ENCODE measurements around the gene HLTF.

DNA sequence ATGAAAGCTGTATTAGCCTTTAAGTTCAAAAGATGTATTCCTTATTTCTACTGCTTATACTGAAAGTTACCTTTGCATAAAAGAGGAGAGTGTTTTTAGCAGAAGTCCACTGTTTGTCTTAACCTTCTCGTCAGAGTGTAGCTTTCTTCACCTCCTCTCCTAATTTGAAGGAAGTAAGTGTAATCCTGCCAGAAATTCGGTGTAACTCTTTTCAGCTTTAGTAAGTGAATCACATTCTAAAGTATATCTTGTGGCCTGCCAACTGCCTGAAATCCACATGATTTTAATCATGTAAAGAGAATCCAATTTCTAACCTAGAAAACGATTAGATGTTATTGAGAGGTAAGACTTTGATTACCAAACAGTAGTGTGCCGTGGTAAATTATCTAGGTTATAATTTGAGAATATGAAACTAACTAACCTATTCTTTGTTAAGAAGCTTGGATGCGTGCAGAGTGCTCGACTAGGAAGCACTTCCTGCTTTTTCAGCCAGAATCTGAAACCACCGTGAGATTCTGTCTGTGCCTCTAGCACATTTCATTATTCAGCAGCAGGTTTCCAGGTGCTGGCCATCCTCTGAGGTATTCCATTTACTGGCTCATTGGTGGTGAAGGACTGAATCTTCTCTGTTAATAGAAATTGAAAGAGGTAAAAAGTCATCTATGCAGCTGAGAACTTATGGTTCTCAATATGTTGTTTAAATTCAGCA, 87.5 kb downstream of the HLTF start:
- no peak for TF ChIP-seq EZH2phosphoT487 (IDR thresholded peaks at IDR 0.05; ENCODE audit: unreplicated experiment)
- TF ChIP-seq, protein P1, sequence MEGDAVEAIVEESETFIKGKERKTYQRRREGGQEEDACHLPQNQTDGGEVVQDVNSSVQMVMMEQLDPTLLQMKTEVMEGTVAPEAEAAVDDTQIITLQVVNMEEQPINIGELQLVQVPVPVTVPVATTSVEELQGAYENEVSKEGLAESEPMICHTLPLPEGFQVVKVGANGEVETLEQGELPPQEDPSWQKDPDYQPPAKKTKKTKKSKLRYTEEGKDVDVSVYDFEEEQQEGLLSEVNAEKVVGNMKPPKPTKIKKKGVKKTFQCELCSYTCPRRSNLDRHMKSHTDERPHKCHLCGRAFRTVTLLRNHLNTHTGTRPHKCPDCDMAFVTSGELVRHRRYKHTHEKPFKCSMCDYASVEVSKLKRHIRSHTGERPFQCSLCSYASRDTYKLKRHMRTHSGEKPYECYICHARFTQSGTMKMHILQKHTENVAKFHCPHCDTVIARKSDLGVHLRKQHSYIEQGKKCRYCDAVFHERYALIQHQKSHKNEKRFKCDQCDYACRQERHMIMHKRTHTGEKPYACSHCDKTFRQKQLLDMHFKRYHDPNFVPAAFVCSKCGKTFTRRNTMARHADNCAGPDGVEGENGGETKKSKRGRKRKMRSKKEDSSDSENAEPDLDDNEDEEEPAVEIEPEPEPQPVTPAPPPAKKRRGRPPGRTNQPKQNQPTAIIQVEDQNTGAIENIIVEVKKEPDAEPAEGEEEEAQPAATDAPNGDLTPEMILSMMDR (conservative IDR thresholded peaks at IDR 0.05; ENCODE audit: low read depth in 2 of 2): no peak

Data from GM23338 (cell line).